ENCODE results near the gene B4GALT5.

DNA sequence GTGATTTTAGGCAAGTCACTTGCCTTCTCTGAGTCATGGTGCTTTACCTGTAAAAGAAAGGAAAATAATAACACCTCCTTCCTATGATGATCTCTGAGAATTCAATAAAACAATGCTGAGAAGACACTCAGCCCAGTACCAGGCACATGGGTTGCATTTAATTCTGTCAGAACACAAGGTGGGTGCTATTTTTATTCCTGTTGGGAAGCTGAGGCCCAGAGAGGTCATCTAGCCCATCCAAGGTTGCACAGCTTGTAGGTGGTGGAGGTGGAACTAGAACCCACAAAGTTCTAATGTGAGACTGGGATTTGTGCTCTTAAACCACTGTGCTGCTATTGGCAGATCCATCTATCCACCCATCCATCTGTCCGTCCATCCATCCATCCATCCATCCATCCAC is 106.1 kb downstream of the B4GALT5 start:
- no peak for TF ChIP-seq POLR2A (IDR thresholded peaks at IDR 0.05; ENCODE audit: low read length)
- no peak for TF ChIP-seq GATA1 (IDR thresholded peaks at IDR 0.05; ENCODE audit: low read depth, low read length)

Measured in erythroblast (primary cell).